Measurements from ENCODE around the gene MEGF9. TPM values are rescaled to one million over a fixed set of nuclear protein-coding genes. Genes with fewer than 3 reads are reported as not detected.

MEGF9 gene
- total RNA-seq, 1 experiment from 2014 or later: 4.6 TPM

Other genes with a start within 250 kb of the MEGF9 start
- 52.9 and 65.3 TPM in 2 replicates for gene CDK5RAP2, start 134.3 kb downstream of the MEGF9 start, total RNA-seq (2014; rRNA removed; shearing (Covaris generic))
- gene FBXW2, start 78.9 kb upstream of the MEGF9 start, total RNA-seq (2014; rRNA removed; shearing (Covaris generic)): 24.1 and 67.1 TPM in 2 replicates
- gene PSMD5, start 128.5 kb upstream of the MEGF9 start, total RNA-seq (2014; rRNA removed; shearing (Covaris generic)): 10.4 and 13.2 TPM in 2 replicates
- gene PHF19, start 162.7 kb upstream of the MEGF9 start, total RNA-seq (2014; rRNA removed; shearing (Covaris generic)): 87.7 and 97.9 TPM in 2 replicates
- gene TRAF1, start 212.3 kb upstream of the MEGF9 start, total RNA-seq (2014; rRNA removed; shearing (Covaris generic)): 0.43 and 0.70 TPM in 2 replicates

Data from HT1080 (cell line).